ENCODE results near the gene SAXO1.

The SAXO1 gene

DNA sequence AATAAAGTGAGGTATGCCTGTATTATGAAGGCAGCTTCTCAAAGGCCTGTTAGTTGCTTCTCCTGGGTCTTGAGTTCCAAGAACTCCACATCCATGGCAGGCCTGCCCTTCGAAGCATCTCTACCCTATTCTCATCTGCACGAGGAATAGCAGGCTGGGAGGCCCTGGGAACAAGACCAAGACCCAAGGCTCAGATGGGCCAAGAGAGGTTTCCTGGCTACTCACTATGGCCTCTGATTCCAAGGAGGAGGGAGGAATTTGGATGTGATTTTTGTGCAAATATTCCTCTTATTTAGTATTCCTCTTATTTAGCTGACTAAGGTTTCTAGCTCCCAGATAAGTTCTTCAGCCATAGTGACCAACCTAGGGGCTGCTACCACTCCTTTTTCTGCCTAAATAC, 151.3 kb downstream of the SAXO1 start:
- Mint-ChIP-seq H3K27me3 (peaks cover 6% of the 10 kb centered on the region), H3K4me3 (no peak overlapping the region), H3K9me3 (peaks cover 6% of the 10 kb centered on the region), H3K36me3 (no peaks in the 10 kb centered on the region), H3K27ac (no peak overlapping the region), H3K4me1 (no peaks in the 10 kb centered on the region)
- no peak for DNase-seq (ENCODE audit: low spot score in 2 of 2)
- no peak for ATAC-seq (ENCODE audit: low read depth)

DNA sequence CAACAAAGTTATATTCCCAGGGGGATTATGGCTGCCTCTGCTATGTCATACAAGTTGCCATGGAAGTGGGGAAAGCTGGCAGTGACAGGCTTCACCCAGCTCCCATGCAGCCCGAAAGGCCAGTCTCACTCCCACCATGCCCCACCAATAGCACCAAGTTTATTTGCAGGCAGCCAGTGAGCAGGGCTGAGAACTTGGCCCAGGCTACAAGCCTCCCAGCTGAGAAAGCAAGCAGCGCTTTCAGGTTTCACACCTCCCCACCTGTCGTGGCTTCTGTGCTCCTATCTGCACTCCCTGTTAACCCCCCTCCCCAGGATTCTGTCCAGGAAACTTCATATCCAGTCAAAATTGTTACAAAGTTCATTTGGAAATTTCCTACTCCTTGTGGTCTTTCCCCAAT, 155.0 kb downstream of the SAXO1 start:
- no peak for ATAC-seq (ENCODE audit: low read depth)
- H3K4me3 Mint-ChIP-seq, result no peak overlapping the region
- no peak overlapping the region for H3K27ac Mint-ChIP-seq

More for the DNA sequence above, 155.0 kb downstream of the SAXO1 start:
- H3K4me1 Mint-ChIP-seq, result no peaks in the 10 kb centered on the region
- H3K9me3 Mint-ChIP-seq, result peaks cover 3% of the 10 kb centered on the region
- DNase-seq (ENCODE audit: low spot score in 2 of 2), result no peak
- H3K27me3 Mint-ChIP-seq, result peaks cover 6% of the 10 kb centered on the region
- no peaks in the 10 kb centered on the region for H3K36me3 Mint-ChIP-seq

All from memory B cell (primary cell).